HUES64 (cell line): Measurements from ENCODE around the gene CCL22. TPM values are rescaled to one million over a fixed set of nuclear protein-coding genes. Genes with fewer than 3 reads are reported as not detected.

ENCODE experiments used
- H3K27ac ChIP-seq: 2 replicates; pipeline ENCODE4 v1.7.0; 2013; ENCODE audit warnings: low read depth, low read length, inconsistent platforms
- H3K27me3 ChIP-seq: 2 replicates; pipeline ENCODE4 v1.6.1; 2013; ENCODE audit warnings: mild to moderate bottlenecking, low read length; ENCODE audit not compliant: insufficient read depth
- H3K36me3 ChIP-seq: 2 replicates; pipeline ENCODE4 v1.6.1; 2013; ENCODE audit warnings: mild to moderate bottlenecking, low read length; ENCODE audit not compliant: insufficient read depth
- H3K4me1 ChIP-seq: 2 replicates; pipeline ENCODE4 v1.6.1; 2013; ENCODE audit warnings: mild to moderate bottlenecking, low read length, moderate library complexity; ENCODE audit not compliant: insufficient read depth
- H3K4me3 ChIP-seq: 2 replicates; pipeline ENCODE4 v1.5.1; 2013; ENCODE audit warnings: mild to moderate bottlenecking, low read length, moderate library complexity
- H3K9ac ChIP-seq: 2 replicates; pipeline ENCODE4 v1.6.1; 2013; ENCODE audit warnings: mild to moderate bottlenecking, low read depth, low read length
- H3K9me3 ChIP-seq: 2 replicates; pipeline ENCODE4 v1.6.1; 2013; ENCODE audit warnings: low read depth, low read length; ENCODE audit not compliant: insufficient read depth
- WGBS: fragments of 150-250, 120-280 bp; methylation state at CpG from one replicate; pipeline ENCODE4 v1.1.7; 2013; ENCODE audit warnings: missing lambda C conversion rate; 5-methylcytosine and 5-hydroxymethylcytosine counted together
- polyA plus RNA-seq, 2 experiments: library from polyadenylated mRNA; stranded (reverse); fragments of 50-300 nt; gene quantifications; one replicate each; pipeline ENCODE4 v1.2.3, GENCODE V29; 2013

CCL22 gene
- not detected for polyA plus RNA-seq (2013, experiment 1 of 2)
- polyA plus RNA-seq (2013, experiment 2 of 2), result not detected

GRCh38 chr16:57358527-57359095, at the start of gene CCL22:
Gene CCL22, plus strand, starts transcription at chr16:57358783. Its CDS starts 34 bp downstream, at chr16:57358817.
- no peak within 1 kb of the TSS for H3K27ac ChIP-seq
- no peak within 1 kb of the TSS for H3K9ac ChIP-seq
- H3K4me3 ChIP-seq, result no peak within 1 kb of the TSS
- no peaks in the 10 kb centered on the region for H3K36me3 ChIP-seq
- H3K27me3 ChIP-seq, result peaks cover 2% of the 10 kb centered on the region; the same call in 1 of the 2 replicates
- no peaks in the 10 kb centered on the region for H3K9me3 ChIP-seq
- 87% methylated on average over 9 of the region's 9 CpGs for WGBS
- H3K4me1 ChIP-seq, result no peaks in the 10 kb centered on the region

GRCh38 chr16:57310801-57311200, 47.8 kb upstream of the CCL22 start:
- Histone ChIP-seq H3K4me1 (peaks cover 2% of the 10 kb centered on the region; the same call in 1 of the 2 replicates), H3K4me3 (no peak overlapping the region), H3K9ac (no peak overlapping the region), H3K27ac (no peak overlapping the region), H3K27me3 (no peaks in the 10 kb centered on the region), H3K9me3 (no peaks in the 10 kb centered on the region), H3K36me3 (no peaks in the 10 kb centered on the region)
- 65% methylated on average over 4 of the region's 4 CpGs for WGBS

- Histone ChIP-seq H3K27ac (no peak overlapping the region), H3K27me3 (no peaks in the 10 kb centered on the region), H3K4me1 (peaks cover 2% of the 10 kb centered on the region; the same call in 1 of the 2 replicates), H3K9me3 (no peaks in the 10 kb centered on the region), H3K4me3 (no peak overlapping the region), H3K36me3 (no peaks in the 10 kb centered on the region), H3K9ac (no peak overlapping the region)
- WGBS, result 93% methylated on average over 2 of the region's 2 CpGs
These were observed 45.1 kb upstream of the CCL22 start for GRCh38 chr16:57313509-57313908.

GRCh38 chr16:57314161-57314785, 44.3 kb upstream of the CCL22 start:
- Histone ChIP-seq H3K4me1 (peaks cover 2% of the 10 kb centered on the region; the same call in 1 of the 2 replicates), H3K27me3 (no peaks in the 10 kb centered on the region), H3K4me3 (no peak overlapping the region), H3K27ac (no peak overlapping the region), H3K36me3 (no peaks in the 10 kb centered on the region), H3K9me3 (no peaks in the 10 kb centered on the region), H3K9ac (no peak overlapping the region)
- 87% methylated on average over 1 of the region's 1 CpG for WGBS

- H3K27ac ChIP-seq, result no peak overlapping the region
- 92% methylated on average over 7 of the region's 7 CpGs for WGBS
- no peaks in the 10 kb centered on the region for H3K36me3 ChIP-seq
- no peak overlapping the region for H3K4me3 ChIP-seq
- no peaks in the 10 kb centered on the region for H3K27me3 ChIP-seq
- H3K4me1 ChIP-seq, result peaks cover 2% of the 10 kb centered on the region; the same call in 1 of the 2 replicates
- H3K9me3 ChIP-seq, result no peaks in the 10 kb centered on the region
- H3K9ac ChIP-seq, result no peak overlapping the region
These were observed 43.2 kb upstream of the CCL22 start for GRCh38 chr16:57315416-57315815.

GRCh38 chr16:57316390-57317017, 42.1 kb upstream of the CCL22 start:
- Histone ChIP-seq H3K4me1 (peaks cover 2% of the 10 kb centered on the region; the same call in 1 of the 2 replicates), H3K9ac (no peak overlapping the region), H3K9me3 (no peaks in the 10 kb centered on the region), H3K27me3 (no peaks in the 10 kb centered on the region), H3K36me3 (no peaks in the 10 kb centered on the region), H3K4me3 (no peak overlapping the region), H3K27ac (no peak overlapping the region)
- WGBS, result 92% methylated on average over 3 of the region's 3 CpGs

GRCh38 chr16:57318240-57318970, 40.2 kb upstream of the CCL22 start:
- H3K9me3 ChIP-seq, result no peaks in the 10 kb centered on the region
- peaks cover 2% of the 10 kb centered on the region; the same call in 1 of the 2 replicates for H3K4me1 ChIP-seq
- H3K27ac ChIP-seq, result peak overlapping the region; percentile 21; the same call in 1 of the 2 replicates
- no peaks in the 10 kb centered on the region for H3K36me3 ChIP-seq
- no peak overlapping the region for H3K4me3 ChIP-seq
- 72% methylated on average over 11 of the region's 13 CpGs for WGBS
- no peak overlapping the region for H3K9ac ChIP-seq
- H3K27me3 ChIP-seq, result no peaks in the 10 kb centered on the region

GRCh38 chr16:57319646-57320045, 38.9 kb upstream of the CCL22 start:
- Histone ChIP-seq H3K27me3 (no peaks in the 10 kb centered on the region), H3K36me3 (no peaks in the 10 kb centered on the region), H3K4me1 (peaks cover 2% of the 10 kb centered on the region; the same call in 1 of the 2 replicates), H3K27ac (peak overlapping the region; percentile 12; the same call in 1 of the 2 replicates), H3K4me3 (no peak overlapping the region), H3K9ac (no peak overlapping the region), H3K9me3 (no peaks in the 10 kb centered on the region)
- WGBS, result no CpG with 5 or more reads among the region's 2 CpGs

- no peaks in the 10 kb centered on the region for H3K36me3 ChIP-seq
- no peak overlapping the region for H3K27ac ChIP-seq
- no peak overlapping the region for H3K9ac ChIP-seq
- 70% methylated on average over 2 of the region's 2 CpGs for WGBS
- H3K4me3 ChIP-seq, result no peak overlapping the region
- H3K4me1 ChIP-seq, result no peaks in the 10 kb centered on the region; the same call in 1 of the 2 replicates
- H3K9me3 ChIP-seq, result peaks cover 4% of the 10 kb centered on the region; the same call in 1 of the 2 replicates
- H3K27me3 ChIP-seq, result no peaks in the 10 kb centered on the region
These were observed 33.8 kb upstream of the CCL22 start for GRCh38 chr16:57324749-57325148.

GRCh38 chr16:57325458-57325857, 33.1 kb upstream of the CCL22 start:
- no peaks in the 10 kb centered on the region for H3K36me3 ChIP-seq
- H3K4me3 ChIP-seq, result no peak overlapping the region
- H3K9ac ChIP-seq, result no peak overlapping the region
- WGBS, result 60% methylated on average over 1 of the region's 1 CpG
- no peak overlapping the region for H3K27ac ChIP-seq
- H3K4me1 ChIP-seq, result no peaks in the 10 kb centered on the region
- peaks cover 4% of the 10 kb centered on the region; the same call in 1 of the 2 replicates for H3K9me3 ChIP-seq
- H3K27me3 ChIP-seq, result no peaks in the 10 kb centered on the region
